SH-SY5Y (cell line): ENCODE data around the gene B3GALT5.

Experiments used
- GATA2 ChIP-seq: IDR thresholded peaks from 2 replicates; pipeline ENCODE4 v1.6.1; 2011; ENCODE audit warnings: mild to moderate bottlenecking, low read depth, low read length
- GATA3 ChIP-seq: IDR thresholded peaks from 2 replicates; pipeline ENCODE4 v1.6.1; 2011; ENCODE audit warnings: low read depth, mild to moderate bottlenecking, low read length, moderate library complexity

DNA sequence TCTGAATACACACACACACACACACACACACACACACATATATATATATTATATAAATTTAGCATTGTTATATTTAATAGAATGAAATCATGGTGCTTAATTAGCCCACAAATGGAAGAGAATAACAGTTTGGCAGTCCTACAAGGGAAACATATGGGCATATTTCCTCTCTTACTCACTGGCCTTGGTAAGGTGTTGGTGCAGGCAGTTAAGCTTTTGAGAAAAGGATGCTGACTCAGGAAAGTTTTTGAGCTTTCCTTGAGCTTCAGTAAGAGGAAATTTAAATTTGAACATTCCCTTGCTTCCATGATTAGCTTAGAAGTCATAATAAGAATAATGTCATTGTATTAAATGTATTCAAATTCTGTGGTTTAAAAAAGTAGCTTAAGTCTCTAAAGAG, 37.0 kb upstream of the B3GALT5 start:
- TF ChIP-seq GATA2 (no peak), GATA3 (no peak)
